ENCODE measurements around the gene PANX3. TPM values are rescaled to one million over a fixed set of nuclear protein-coding genes. Genes with fewer than 3 reads are reported as not detected.
A peak's percentile ranks its signal among the peaks of the same experiment; 100 is the strongest.

Gene PANX3
- total RNA-seq, 1 donor from 2014 or later: not detected

GRCh38 chr11:124663861-124664260, 52.6 kb downstream of the PANX3 start:
- TF ChIP-seq CTCF (IDR thresholded peaks at IDR 0.05; ENCODE audit: insufficient read depth, low read length, poor library complexity, severe bottlenecking): no peak
- DNase-seq (ENCODE audit: low read depth): no peak
- no peaks in the 10 kb centered on the region for H3K36me3 ChIP-seq (ENCODE audit: control insufficient read depth, insufficient read depth, low read length)
- no peak overlapping the region for H3K4me3 ChIP-seq (ENCODE audit: low read depth, low read length)
- no peaks in the 10 kb centered on the region for H3K27me3 ChIP-seq (ENCODE audit: control insufficient read depth, insufficient read depth, low read length)

- Histone ChIP-seq H3K4me3 (ENCODE audit: low read depth, low read length) (no peak overlapping the region), H3K27me3 (ENCODE audit: control insufficient read depth, insufficient read depth, low read length) (no peaks in the 10 kb centered on the region), H3K36me3 (ENCODE audit: control insufficient read depth, insufficient read depth, low read length) (no peaks in the 10 kb centered on the region)
- TF ChIP-seq CTCF (IDR thresholded peaks at IDR 0.05; ENCODE audit: insufficient read depth, low read length, poor library complexity, severe bottlenecking): no peak
- DNase-seq (ENCODE audit: low read depth): no peak
These were observed 56.4 kb downstream of the PANX3 start for GRCh38 chr11:124667601-124668000.

GRCh38 chr11:124669193-124669592, 58.0 kb downstream of the PANX3 start:
- no peaks in the 10 kb centered on the region for H3K27me3 ChIP-seq (ENCODE audit: control insufficient read depth, insufficient read depth, low read length)
- no peaks in the 10 kb centered on the region for H3K36me3 ChIP-seq (ENCODE audit: control insufficient read depth, insufficient read depth, low read length)
- DNase-seq (ENCODE audit: low read depth): no peak
- no peak overlapping the region for H3K4me3 ChIP-seq (ENCODE audit: low read depth, low read length)
- peak; percentile 70 for TF ChIP-seq CTCF (IDR thresholded peaks at IDR 0.05; ENCODE audit: insufficient read depth, low read length, poor library complexity, severe bottlenecking)

Other genes with a start within 250 kb of the PANX3 start
- not detected in 2 replicates for gene OR8B2, start 226.9 kb upstream of the PANX3 start, total RNA-seq
- not detected in 2 replicates for gene OR8B3, start 212.4 kb upstream of the PANX3 start, total RNA-seq
- gene OR8B4, start 186.6 kb upstream of the PANX3 start, total RNA-seq: not detected in 2 replicates
- gene OR8B8, start 165.7 kb upstream of the PANX3 start, total RNA-seq: not detected in 2 replicates
- not detected in 2 replicates for gene OR8B12, start 67.8 kb upstream of the PANX3 start, total RNA-seq
- gene OR8A1, start 41.4 kb upstream of the PANX3 start, total RNA-seq: not detected in 2 replicates
- gene TBRG1, start 11.4 kb downstream of the PANX3 start, total RNA-seq: 45.4 and 53.7 TPM in 2 replicates
- gene SIAE, start 62.3 kb downstream of the PANX3 start, total RNA-seq: 9.4 and 10.3 TPM in 2 replicates
- 14.1 and 15.8 TPM in 2 replicates for gene SPA17, start 62.5 kb downstream of the PANX3 start, total RNA-seq
- not detected in 2 replicates for gene NRGN, start 128.5 kb downstream of the PANX3 start, total RNA-seq
- gene VSIG2, start 140.8 kb downstream of the PANX3 start, total RNA-seq: 0.50 TPM in 1 of 2 replicates, not detected in the other
- gene ESAM, start 150.9 kb downstream of the PANX3 start, total RNA-seq: 10.3 and 10.4 TPM in 2 replicates
- 8.0 and 16.0 TPM in 2 replicates for gene MSANTD2, start 189.0 kb downstream of the PANX3 start, total RNA-seq